ENCODE data around the gene WDR35.
A peak's percentile ranks its signal among the peaks of the same experiment; 100 is the strongest.

Gene WDR35

DNA sequence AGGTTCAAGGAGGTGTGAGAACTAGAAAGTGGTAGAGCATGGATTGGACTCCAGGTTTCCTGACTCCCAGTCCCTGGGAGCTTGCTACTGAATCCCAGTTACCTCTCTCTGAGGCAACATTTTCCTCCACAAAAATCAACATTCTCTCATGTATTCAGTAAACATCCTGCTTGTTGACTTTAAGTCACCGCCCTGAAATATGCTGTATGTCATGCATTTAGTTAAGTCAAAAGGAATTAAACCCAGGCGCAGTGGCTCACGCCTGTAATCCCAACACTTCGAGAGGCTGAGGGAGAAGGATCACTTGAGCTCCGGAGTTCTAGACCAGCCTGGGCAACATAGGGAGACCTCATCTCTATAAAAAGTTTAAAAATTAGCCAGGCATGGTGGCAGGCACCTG, 18.8 kb upstream of the WDR35 start:
- no peaks in the 10 kb centered on the region for H3K36me3 ChIP-seq (ENCODE audit: control insufficient read depth, insufficient read depth, low read length, severe bottlenecking)
- H3K9ac ChIP-seq (ENCODE audit: low read length), result no peak overlapping the region
- peaks cover 8% of the 10 kb centered on the region for H3K4me1 ChIP-seq (ENCODE audit: control insufficient read depth, insufficient read depth, low read length)
- H3K4me3 ChIP-seq (ENCODE audit: low read length), result no peak overlapping the region
- DNase-seq (ENCODE audit: low read depth), result no peak
- H3K9me3 ChIP-seq (ENCODE audit: control insufficient read depth, low read length), result no peaks in the 10 kb centered on the region
- H3K27me3 ChIP-seq (replicated peaks; ENCODE audit: control insufficient read depth, insufficient read depth, low read length), result peaks cover 6% of the 10 kb centered on the region

DNA sequence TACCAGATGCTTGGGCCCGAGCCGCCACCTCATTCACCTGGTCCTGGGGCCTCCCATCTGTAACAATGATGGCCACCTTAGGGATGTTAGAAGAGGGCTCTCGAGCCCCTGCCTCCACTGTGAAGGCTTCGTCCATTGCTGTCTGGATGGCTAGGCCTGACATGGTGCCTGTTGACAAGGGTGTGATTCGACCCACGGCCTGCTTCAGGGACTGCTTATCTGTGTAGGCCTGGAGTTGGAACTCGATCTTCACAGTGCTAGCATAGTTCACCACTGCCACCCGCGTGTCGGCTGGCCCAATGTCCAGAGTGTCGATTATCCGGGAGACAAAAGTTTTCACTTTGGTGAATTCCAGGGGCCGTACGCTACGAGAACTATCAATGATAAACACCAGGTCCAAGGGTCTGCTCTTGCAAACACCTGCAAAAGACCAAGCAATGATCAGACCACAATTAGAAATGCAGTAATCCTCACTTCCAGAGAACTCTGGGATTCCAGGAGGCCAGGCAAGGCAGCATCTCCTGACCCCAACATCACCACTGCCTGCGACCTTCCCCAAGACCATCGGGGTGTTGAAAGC, 16.1 kb upstream of the WDR35 start:
- Histone ChIP-seq H3K27me3 (replicated peaks; ENCODE audit: control insufficient read depth, insufficient read depth, low read length) (no peaks in the 10 kb centered on the region), H3K9me3 (ENCODE audit: control insufficient read depth, low read length) (no peaks in the 10 kb centered on the region), H3K4me1 (ENCODE audit: control insufficient read depth, insufficient read depth, low read length) (no peaks in the 10 kb centered on the region), H3K4me3 (ENCODE audit: low read length) (no peak overlapping the region), H3K36me3 (ENCODE audit: control insufficient read depth, insufficient read depth, low read length, severe bottlenecking) (no peaks in the 10 kb centered on the region), H3K9ac (ENCODE audit: low read length) (no peak overlapping the region)
- DNase-seq (ENCODE audit: low read depth), result no peak

DNA sequence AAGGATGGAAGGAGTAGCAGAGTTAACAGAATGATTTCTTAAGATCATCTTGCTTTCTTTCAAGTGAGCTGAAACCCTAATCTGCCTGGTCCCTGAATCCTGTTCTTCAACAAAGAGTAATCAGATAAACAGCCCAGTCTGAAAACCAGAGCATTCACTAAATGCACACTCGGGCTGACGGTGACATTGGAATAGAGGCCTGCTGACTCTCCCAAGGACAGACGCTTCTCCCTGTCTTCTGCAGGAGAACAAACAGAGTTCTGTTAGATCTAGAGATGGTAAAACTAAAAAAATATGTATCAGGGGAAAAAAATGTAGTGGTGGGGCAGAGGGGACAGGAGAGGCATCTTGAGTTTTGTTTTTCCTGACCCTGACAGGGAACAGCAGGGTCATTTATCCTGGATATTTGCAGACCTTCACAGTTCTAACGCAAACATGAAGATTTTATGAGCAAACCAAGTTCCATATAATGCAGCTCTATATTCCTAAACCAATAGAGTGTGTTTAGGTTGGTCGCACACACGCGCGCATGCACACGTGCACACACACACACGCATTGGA, 15.2 kb upstream of the WDR35 start:
- H3K4me3 ChIP-seq (ENCODE audit: low read length), result no peak overlapping the region
- H3K27me3 ChIP-seq (replicated peaks; ENCODE audit: control insufficient read depth, insufficient read depth, low read length), result no peaks in the 10 kb centered on the region
- DNase-seq (ENCODE audit: low read depth), result no peak
- no peaks in the 10 kb centered on the region for H3K4me1 ChIP-seq (ENCODE audit: control insufficient read depth, insufficient read depth, low read length)
- H3K36me3 ChIP-seq (ENCODE audit: control insufficient read depth, insufficient read depth, low read length, severe bottlenecking), result no peaks in the 10 kb centered on the region
- no peaks in the 10 kb centered on the region for H3K9me3 ChIP-seq (ENCODE audit: control insufficient read depth, low read length)
- no peak overlapping the region for H3K9ac ChIP-seq (ENCODE audit: low read length)

DNA sequence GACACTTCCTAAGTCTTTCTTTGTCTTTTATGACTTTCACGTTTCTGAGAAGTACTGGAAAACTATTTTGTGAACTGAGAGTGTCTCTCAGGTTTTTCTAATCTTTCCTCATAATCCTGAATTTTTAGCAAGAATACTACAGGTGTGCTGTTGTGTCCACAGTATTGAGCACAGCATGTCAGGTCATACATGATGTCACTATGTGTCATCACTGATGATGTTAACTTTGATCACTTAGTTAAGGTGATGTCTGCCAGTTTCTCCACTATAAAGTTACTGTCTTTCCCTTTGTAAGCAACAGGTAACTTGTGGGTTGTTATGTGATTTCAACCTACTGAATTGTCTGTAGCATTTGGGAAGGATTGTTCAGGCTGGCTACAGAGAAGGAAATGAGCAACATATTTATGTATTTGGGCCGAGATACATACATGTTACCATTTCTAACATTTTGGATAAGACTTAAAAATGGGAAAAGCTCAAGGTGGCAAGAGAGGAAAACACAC, 11.5 kb upstream of the WDR35 start:
- no peak for DNase-seq (ENCODE audit: low read depth)
- H3K9me3 ChIP-seq (ENCODE audit: control insufficient read depth, low read length), result no peaks in the 10 kb centered on the region
- no peaks in the 10 kb centered on the region for H3K27me3 ChIP-seq (replicated peaks; ENCODE audit: control insufficient read depth, insufficient read depth, low read length)
- H3K4me3 ChIP-seq (ENCODE audit: low read length), result no peak overlapping the region
- H3K36me3 ChIP-seq (ENCODE audit: control insufficient read depth, insufficient read depth, low read length, severe bottlenecking), result no peaks in the 10 kb centered on the region
- H3K9ac ChIP-seq (ENCODE audit: low read length), result no peak overlapping the region
- H3K4me1 ChIP-seq (ENCODE audit: control insufficient read depth, insufficient read depth, low read length), result no peaks in the 10 kb centered on the region

DNA sequence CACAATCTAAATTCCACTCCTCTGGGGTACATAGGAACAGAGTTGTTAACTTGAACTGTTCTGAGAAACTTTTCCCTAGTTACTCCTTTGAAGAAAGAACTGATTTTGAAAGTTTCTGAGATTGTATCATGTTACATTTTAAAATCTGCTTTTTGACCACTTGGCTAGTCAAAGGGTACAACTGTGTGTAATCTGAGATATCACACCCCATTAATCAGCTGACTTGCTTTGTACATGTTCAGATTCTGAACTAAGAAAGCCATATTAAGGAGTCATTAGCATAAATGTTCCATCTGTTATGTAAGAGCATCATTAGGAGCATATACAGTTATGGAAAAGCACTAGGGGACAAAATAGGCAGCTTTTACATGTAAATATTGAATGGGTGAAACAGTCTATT, 3.8 kb upstream of the WDR35 start:
- H3K9ac ChIP-seq (ENCODE audit: low read length), result peak overlapping the region; percentile 27
- no peak overlapping the region for H3K4me3 ChIP-seq (ENCODE audit: low read length)
- H3K4me1 ChIP-seq (ENCODE audit: control insufficient read depth, insufficient read depth, low read length), result peaks cover 27% of the 10 kb centered on the region
- H3K36me3 ChIP-seq (ENCODE audit: control insufficient read depth, insufficient read depth, low read length, severe bottlenecking), result no peaks in the 10 kb centered on the region
- H3K27me3 ChIP-seq (replicated peaks; ENCODE audit: control insufficient read depth, insufficient read depth, low read length), result no peaks in the 10 kb centered on the region
- DNase-seq (ENCODE audit: low read depth), result no peak
- H3K9me3 ChIP-seq (ENCODE audit: control insufficient read depth, low read length), result no peaks in the 10 kb centered on the region

DNA sequence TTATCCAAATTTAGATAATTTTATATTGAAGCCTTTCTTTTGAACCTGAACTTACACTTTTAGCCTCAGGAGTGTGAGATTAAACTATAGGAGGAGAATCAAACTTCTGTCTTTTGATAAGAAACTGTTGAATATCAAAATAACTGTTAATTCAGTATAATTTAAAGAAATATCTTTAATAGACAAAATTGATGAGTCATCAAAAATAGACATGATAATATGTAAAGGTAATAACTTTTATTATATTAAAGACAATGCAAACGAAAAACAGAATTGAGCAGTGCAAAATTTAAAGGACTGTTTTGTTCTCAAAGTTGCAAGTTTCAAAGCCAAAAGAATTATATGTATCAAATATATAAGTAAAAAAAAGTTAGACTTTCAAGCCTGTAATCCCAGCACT, 2.0 kb upstream of the WDR35 start:
- no peaks in the 10 kb centered on the region for H3K9me3 ChIP-seq (ENCODE audit: control insufficient read depth, low read length)
- peaks cover 30% of the 10 kb centered on the region for H3K4me1 ChIP-seq (ENCODE audit: control insufficient read depth, insufficient read depth, low read length)
- no peak overlapping the region for H3K4me3 ChIP-seq (ENCODE audit: low read length)
- no peak overlapping the region for H3K9ac ChIP-seq (ENCODE audit: low read length)
- DNase-seq (ENCODE audit: low read depth), result no peak
- no peaks in the 10 kb centered on the region for H3K36me3 ChIP-seq (ENCODE audit: control insufficient read depth, insufficient read depth, low read length, severe bottlenecking)
- H3K27me3 ChIP-seq (replicated peaks; ENCODE audit: control insufficient read depth, insufficient read depth, low read length), result no peaks in the 10 kb centered on the region

DNA sequence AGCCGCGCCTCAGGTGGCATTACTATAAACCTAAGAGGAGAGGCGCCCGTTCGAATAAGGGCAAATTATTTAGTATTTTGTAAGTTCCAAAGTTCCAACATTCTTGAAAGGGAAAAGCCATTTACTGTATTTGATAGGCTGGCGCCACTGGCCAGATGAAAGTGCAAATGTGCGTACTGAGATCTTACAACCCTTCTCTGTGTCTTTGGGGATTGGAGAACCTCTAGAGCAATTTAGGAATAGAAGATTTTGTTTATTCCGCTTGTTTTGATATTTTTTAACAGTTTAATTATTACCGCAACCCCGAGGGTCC, 467 bp upstream of the WDR35 start:
- peak overlapping the region; percentile 86 for H3K9ac ChIP-seq (ENCODE audit: low read length)
- peak overlapping the region; percentile 93 for H3K4me3 ChIP-seq (ENCODE audit: low read length)
- no peaks in the 10 kb centered on the region for H3K36me3 ChIP-seq (ENCODE audit: control insufficient read depth, insufficient read depth, low read length, severe bottlenecking)
- H3K9me3 ChIP-seq (ENCODE audit: control insufficient read depth, low read length), result no peaks in the 10 kb centered on the region
- H3K27me3 ChIP-seq (replicated peaks; ENCODE audit: control insufficient read depth, insufficient read depth, low read length), result no peaks in the 10 kb centered on the region
- peaks cover 30% of the 10 kb centered on the region for H3K4me1 ChIP-seq (ENCODE audit: control insufficient read depth, insufficient read depth, low read length)
- no peak for DNase-seq (ENCODE audit: low read depth)

DNA sequence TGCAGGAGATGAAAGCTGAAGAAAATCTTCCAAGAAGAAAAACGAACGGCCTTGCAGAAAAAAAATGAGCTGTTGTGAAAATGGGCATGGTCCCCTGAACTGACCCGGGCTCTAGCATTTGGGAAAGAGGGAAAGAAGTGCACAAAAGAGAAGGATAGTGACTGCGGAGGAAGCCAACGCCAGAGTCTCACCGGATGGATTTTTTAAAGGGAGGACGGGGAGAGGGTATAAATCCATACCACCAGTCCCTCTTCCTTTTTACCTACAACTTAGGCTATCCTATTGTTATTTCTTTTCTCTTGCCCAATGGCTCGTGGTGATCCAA, 601 bp downstream of the WDR35 start:
- Histone ChIP-seq H3K27me3 (replicated peaks; ENCODE audit: control insufficient read depth, insufficient read depth, low read length) (no peaks in the 10 kb centered on the region), H3K9me3 (ENCODE audit: control insufficient read depth, low read length) (no peaks in the 10 kb centered on the region), H3K9ac (ENCODE audit: low read length) (peak overlapping the region; percentile 86), H3K4me3 (ENCODE audit: low read length) (peak overlapping the region; percentile 93), H3K4me1 (ENCODE audit: control insufficient read depth, insufficient read depth, low read length) (peaks cover 30% of the 10 kb centered on the region), H3K36me3 (ENCODE audit: control insufficient read depth, insufficient read depth, low read length, severe bottlenecking) (peaks cover 6% of the 10 kb centered on the region)
- DNase-seq (ENCODE audit: low read depth), result no peak

DNA sequence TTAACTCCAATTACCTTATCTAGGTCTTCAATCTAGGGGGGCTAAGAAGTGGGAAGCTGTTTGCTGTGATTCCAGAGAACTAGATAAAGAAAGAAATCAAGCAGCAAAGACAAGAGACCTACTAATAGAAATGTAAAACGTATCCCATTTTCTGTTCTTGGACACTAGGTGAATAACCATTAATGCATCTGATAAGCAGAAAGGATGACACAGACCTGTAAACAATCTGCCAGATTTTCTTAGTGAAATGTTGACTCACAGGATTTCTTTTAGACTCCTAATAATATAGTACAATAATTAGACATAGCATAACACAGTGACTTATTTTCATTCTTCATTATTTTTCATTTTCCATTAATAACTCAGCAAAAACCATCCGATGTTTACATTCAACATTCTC, 1.3 kb downstream of the WDR35 start:
- H3K4me3 ChIP-seq (ENCODE audit: low read length), result peak overlapping the region; percentile 93
- peaks cover 6% of the 10 kb centered on the region for H3K36me3 ChIP-seq (ENCODE audit: control insufficient read depth, insufficient read depth, low read length, severe bottlenecking)
- H3K27me3 ChIP-seq (replicated peaks; ENCODE audit: control insufficient read depth, insufficient read depth, low read length), result no peaks in the 10 kb centered on the region
- peaks cover 23% of the 10 kb centered on the region for H3K4me1 ChIP-seq (ENCODE audit: control insufficient read depth, insufficient read depth, low read length)
- DNase-seq (ENCODE audit: low read depth), result no peak
- no peaks in the 10 kb centered on the region for H3K9me3 ChIP-seq (ENCODE audit: control insufficient read depth, low read length)
- H3K9ac ChIP-seq (ENCODE audit: low read length), result peak overlapping the region; percentile 86

DNA sequence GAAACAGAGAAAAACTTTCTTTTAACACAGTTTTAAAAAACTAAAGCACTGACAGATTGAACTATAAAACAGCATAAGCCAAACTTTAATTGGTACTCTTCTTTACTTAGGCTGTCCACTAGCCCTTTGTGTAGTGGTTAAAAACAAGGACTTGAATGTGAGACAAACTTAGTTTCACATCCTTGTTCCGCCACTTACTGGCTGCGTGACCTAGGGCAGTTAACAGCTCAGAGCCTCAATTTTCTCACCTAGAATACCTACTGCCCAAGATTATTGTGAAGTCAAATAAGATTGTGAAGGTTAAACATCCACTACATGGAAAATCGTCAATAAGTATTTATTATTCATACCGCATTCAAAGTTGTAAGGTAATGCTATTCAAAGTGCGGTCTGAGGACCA, 2.0 kb downstream of the WDR35 start:
- peaks cover 16% of the 10 kb centered on the region for H3K4me1 ChIP-seq (ENCODE audit: control insufficient read depth, insufficient read depth, low read length)
- H3K36me3 ChIP-seq (ENCODE audit: control insufficient read depth, insufficient read depth, low read length, severe bottlenecking), result peaks cover 6% of the 10 kb centered on the region
- H3K4me3 ChIP-seq (ENCODE audit: low read length), result no peak overlapping the region
- DNase-seq (ENCODE audit: low read depth), result no peak
- no peaks in the 10 kb centered on the region for H3K9me3 ChIP-seq (ENCODE audit: control insufficient read depth, low read length)
- no peak overlapping the region for H3K9ac ChIP-seq (ENCODE audit: low read length)
- no peaks in the 10 kb centered on the region for H3K27me3 ChIP-seq (replicated peaks; ENCODE audit: control insufficient read depth, insufficient read depth, low read length)

DNA sequence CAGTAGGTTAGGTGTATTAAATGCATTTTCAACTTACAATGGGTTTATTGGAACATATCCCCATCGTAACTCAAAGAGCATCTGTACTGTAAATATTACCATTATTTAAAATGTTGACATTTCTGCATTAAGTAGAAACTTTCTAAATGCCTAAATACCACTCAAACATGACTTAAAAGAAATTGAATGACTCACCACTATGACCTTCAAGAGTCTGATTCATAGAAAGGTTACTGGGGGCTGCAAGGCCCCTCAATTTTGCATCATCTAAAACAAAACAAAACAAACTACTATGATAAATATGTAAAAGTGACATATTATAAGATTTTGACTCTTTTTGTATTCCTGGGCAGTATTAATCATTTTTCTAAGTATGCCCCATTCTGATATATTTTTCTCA, 7.6 kb downstream of the WDR35 start:
- DNase-seq (ENCODE audit: low read depth), result peak; percentile 16

DNA sequence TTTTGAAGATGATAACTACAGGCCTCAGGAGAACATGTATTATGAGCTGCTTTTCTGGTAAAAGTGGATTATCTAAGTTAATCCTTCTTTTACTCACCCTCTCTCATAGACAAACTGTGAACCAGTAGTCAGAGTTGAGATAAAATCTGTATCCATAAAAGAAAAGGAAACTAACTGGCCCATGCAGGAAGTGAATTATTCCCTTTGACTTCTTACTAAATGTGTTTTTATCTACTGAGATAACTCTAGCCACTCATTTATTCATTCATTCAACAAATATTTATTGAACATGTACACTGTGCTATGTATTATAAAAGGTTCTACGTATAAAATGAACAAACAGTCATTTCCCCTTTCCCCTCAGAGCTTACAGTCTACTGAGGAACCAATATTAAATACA, 10.0 kb downstream of the WDR35 start:
- H3K4me3 ChIP-seq (ENCODE audit: low read length), result no peak overlapping the region
- no peak overlapping the region for H3K9ac ChIP-seq (ENCODE audit: low read length)
- H3K9me3 ChIP-seq (ENCODE audit: control insufficient read depth, low read length), result no peaks in the 10 kb centered on the region
- H3K27me3 ChIP-seq (replicated peaks; ENCODE audit: control insufficient read depth, insufficient read depth, low read length), result no peaks in the 10 kb centered on the region
- peaks cover 55% of the 10 kb centered on the region for H3K36me3 ChIP-seq (ENCODE audit: control insufficient read depth, insufficient read depth, low read length, severe bottlenecking)
- no peak for DNase-seq (ENCODE audit: low read depth)
- peaks cover 4% of the 10 kb centered on the region for H3K4me1 ChIP-seq (ENCODE audit: control insufficient read depth, insufficient read depth, low read length)

More for the DNA sequence above, 7.6 kb downstream of the WDR35 start:
- Histone ChIP-seq H3K9me3 (ENCODE audit: control insufficient read depth, low read length) (no peaks in the 10 kb centered on the region), H3K4me1 (ENCODE audit: control insufficient read depth, insufficient read depth, low read length) (peaks cover 4% of the 10 kb centered on the region), H3K27me3 (replicated peaks; ENCODE audit: control insufficient read depth, insufficient read depth, low read length) (no peaks in the 10 kb centered on the region), H3K9ac (ENCODE audit: low read length) (no peak overlapping the region), H3K36me3 (ENCODE audit: control insufficient read depth, insufficient read depth, low read length, severe bottlenecking) (peaks cover 46% of the 10 kb centered on the region), H3K4me3 (ENCODE audit: low read length) (no peak overlapping the region)

All from adipocyte (in vitro differentiated cells).